ENCODE measurements around the gene KRTAP2-4. TPM values are rescaled to one million over a fixed set of nuclear protein-coding genes. Genes with fewer than 3 reads are reported as not detected.
A peak's percentile ranks its signal among the peaks of the same experiment; 100 is the strongest.
"Not testable (repeated sequence)": the region's sequence is repeated elsewhere in the genome, so short reads cannot be mapped to it uniquely, and the experiment has no call there.

The KRTAP2-4 gene
- polyA plus RNA-seq, 1 donor (not counting 4 experiments of a cell fraction or from before 2014, with no cell fraction given): not detected

- Histone ChIP-seq H3K4me2 (ENCODE audit: control insufficient read depth, extremely low read depth, insufficient read depth, low read depth, low read length) (no peak overlapping the region), H3K9ac (ENCODE audit: control insufficient read depth, extremely low read depth, insufficient read depth, low read length) (no peak overlapping the region), H3K36me3 (ENCODE audit: control insufficient read depth in 2 of 2, extremely low read depth in 1 of 2, insufficient read depth in 2 of 2, low read length in 2 of 2) (no peaks in the 10 kb centered on the region), H3K4me3 (ENCODE audit: control insufficient read depth in 2 of 3, extremely low read depth in 1 of 3, insufficient read depth in 2 of 3, low read depth in 1 of 3, low read length in 3 of 3) (no peak overlapping the region), H2AFZ (ENCODE audit: control insufficient read depth, low read length) (no peak overlapping the region), H4K20me1 (ENCODE audit: control insufficient read depth, extremely low read depth, insufficient read depth, low read length) (no peaks in the 10 kb centered on the region), H3K79me2 (ENCODE audit: control insufficient read depth, insufficient read depth, low read length) (no peaks in the 10 kb centered on the region), H3K9me1 (ENCODE audit: control insufficient read depth, extremely low read depth, insufficient read depth, low read length) (no peaks in the 10 kb centered on the region), H3K27ac (ENCODE audit: control insufficient read depth, insufficient read depth, low read length) (no peak overlapping the region), H3K27me3 (ENCODE audit: control insufficient read depth, extremely low read depth, insufficient read depth, low read length) (no peaks in the 10 kb centered on the region), H3K4me1 (ENCODE audit: control insufficient read depth, extremely low read depth, insufficient read depth, low read length) (peaks cover 14% of the 10 kb centered on the region), H3K9me3 (ENCODE audit: control insufficient read depth, low read depth, low read length) (no peaks in the 10 kb centered on the region)
- DNase-seq (ENCODE audit: low read depth, low spot score): no peak
- FAIRE-seq: no peak
- dilution Hi-C loops (cut with MboI; ENCODE audit: extremely low pct_ligation_motif_present, low sequenced_read_pairs): no loop called here
- TF ChIP-seq EZH2 (IDR thresholded peaks at IDR 0.05; ENCODE audit: low read length): no peak
- TF ChIP-seq CTCF (optimal IDR thresholded peaks at IDR 0.05 in 1 of 3, IDR thresholded peaks at IDR 0.05 in 1 of 3, conservative IDR thresholded peaks at IDR 0.05 in 1 of 3; ENCODE audit: extremely low read depth in 1 of 3, insufficient read depth in 2 of 3, low read length in 3 of 3): no peak
Measured at GRCh38 chr17:41069031-41069430, 3.4 kb upstream of the KRTAP2-4 start.

- Histone ChIP-seq H3K27ac (ENCODE audit: control insufficient read depth, insufficient read depth, low read length) (no peak overlapping the region), H3K4me3 (ENCODE audit: control insufficient read depth in 2 of 3, extremely low read depth in 1 of 3, insufficient read depth in 2 of 3, low read depth in 1 of 3, low read length in 3 of 3) (no peak overlapping the region), H2AFZ (ENCODE audit: control insufficient read depth, low read length) (no peak overlapping the region), H3K79me2 (ENCODE audit: control insufficient read depth, insufficient read depth, low read length) (no peaks in the 10 kb centered on the region), H3K4me2 (ENCODE audit: control insufficient read depth, extremely low read depth, insufficient read depth, low read depth, low read length) (no peak overlapping the region), H3K36me3 (ENCODE audit: control insufficient read depth in 2 of 2, extremely low read depth in 1 of 2, insufficient read depth in 2 of 2, low read length in 2 of 2) (no peaks in the 10 kb centered on the region), H4K20me1 (ENCODE audit: control insufficient read depth, extremely low read depth, insufficient read depth, low read length) (no peaks in the 10 kb centered on the region), H3K4me1 (ENCODE audit: control insufficient read depth, extremely low read depth, insufficient read depth, low read length) (peaks cover 18% of the 10 kb centered on the region), H3K9ac (ENCODE audit: control insufficient read depth, extremely low read depth, insufficient read depth, low read length) (no peak overlapping the region), H3K27me3 (ENCODE audit: control insufficient read depth, extremely low read depth, insufficient read depth, low read length) (no peaks in the 10 kb centered on the region), H3K9me3 (ENCODE audit: control insufficient read depth, low read depth, low read length) (no peaks in the 10 kb centered on the region), H3K9me1 (ENCODE audit: control insufficient read depth, extremely low read depth, insufficient read depth, low read length) (no peaks in the 10 kb centered on the region)
- DNase-seq (ENCODE audit: low read depth, low spot score): no peak
- no peak for TF ChIP-seq CTCF (optimal IDR thresholded peaks at IDR 0.05 in 1 of 3, IDR thresholded peaks at IDR 0.05 in 1 of 3, conservative IDR thresholded peaks at IDR 0.05 in 1 of 3; ENCODE audit: extremely low read depth in 1 of 3, insufficient read depth in 2 of 3, low read length in 3 of 3)
- no peak for TF ChIP-seq EZH2 (IDR thresholded peaks at IDR 0.05; ENCODE audit: low read length)
- FAIRE-seq: peak; percentile 51
- dilution Hi-C loops (cut with MboI; ENCODE audit: extremely low pct_ligation_motif_present, low sequenced_read_pairs): no loop called here
Measured at GRCh38 chr17:41067281-41067680, 1.6 kb upstream of the KRTAP2-4 start.

- dilution Hi-C loops (cut with MboI; ENCODE audit: extremely low pct_ligation_motif_present, low sequenced_read_pairs); H3K9ac ChIP-seq (ENCODE audit: control insufficient read depth, extremely low read depth, insufficient read depth, low read length); H3K27me3 ChIP-seq (ENCODE audit: control insufficient read depth, extremely low read depth, insufficient read depth, low read length); H3K36me3 ChIP-seq (ENCODE audit: control insufficient read depth in 2 of 2, extremely low read depth in 1 of 2, insufficient read depth in 2 of 2, low read length in 2 of 2); DNase-seq (ENCODE audit: low read depth, low spot score); H3K79me2 ChIP-seq (ENCODE audit: control insufficient read depth, insufficient read depth, low read length); H3K9me3 ChIP-seq (ENCODE audit: control insufficient read depth, low read depth, low read length); H3K9me1 ChIP-seq (ENCODE audit: control insufficient read depth, extremely low read depth, insufficient read depth, low read length); H3K4me3 ChIP-seq (ENCODE audit: control insufficient read depth in 2 of 3, extremely low read depth in 1 of 3, insufficient read depth in 2 of 3, low read depth in 1 of 3, low read length in 3 of 3); H4K20me1 ChIP-seq (ENCODE audit: control insufficient read depth, extremely low read depth, insufficient read depth, low read length); H3K27ac ChIP-seq (ENCODE audit: control insufficient read depth, insufficient read depth, low read length); H3K4me2 ChIP-seq (ENCODE audit: control insufficient read depth, extremely low read depth, insufficient read depth, low read depth, low read length); H2AFZ ChIP-seq (ENCODE audit: control insufficient read depth, low read length): not testable (repeated sequence)
- peaks cover 39% of the 10 kb centered on the region for H3K4me1 ChIP-seq (ENCODE audit: control insufficient read depth, extremely low read depth, insufficient read depth, low read length)
- FAIRE-seq: peak; percentile 52
Measured at GRCh38 chr17:41065016-41065689, 526 bp downstream of the KRTAP2-4 start.

All from keratinocyte (primary cell).